ENCODE data around the gene PSMB3.

GRCh38 chr17:38720941-38721340 is 31.6 kb upstream of the PSMB3 start:
- TF ChIP-seq CTCF (IDR thresholded peaks at IDR 0.05 in 8 of 11, conservative IDR thresholded peaks at IDR 0.05 in 3 of 11): no peak
- no peak for TF ChIP-seq POLR2A (IDR thresholded peaks at IDR 0.05)

All from spleen (tissue), 7 donors.